PC-9 (cell line): Measurements from ENCODE around the gene MRPS5. TPM values are rescaled to one million over a fixed set of nuclear protein-coding genes. Genes with fewer than 3 reads are reported as not detected.

Experiments used
- BruUV-seq: library from RNA; stranded (reverse); fragments of 400-500 nt; replicated peaks from 2 replicates; lab custom pipeline; 2021; lab: Mats Ljungman, UMichigan
- CTCF ChIA-PET: fragments of 300-600 bp; sonication (Branson Sonifier 250); formaldehyde crosslinking; loops from one replicate; lab custom pipeline; 2022; ENCODE audit warnings: antibody characterized with exemption; lab: Charles Lee
- POLR2A ChIA-PET: fragments of 300-600 bp; sonication (Branson Sonifier 250); formaldehyde crosslinking; loops from one replicate; lab custom pipeline; 2022; ENCODE audit warnings: antibody characterized with exemption; ENCODE audit not compliant: unreplicated experiment; lab: Charles Lee
- DNase-seq, 2 experiments: peaks; one replicate each; pipeline versions ENCODE4 v3.0.0 to v3.0.0-alpha.2; 2015 to 2022; ENCODE audit warnings: mixed read lengths in 1 of 2
- H2AFZ ChIP-seq: fragments of 200-600 bp; sonication (generic); 2 replicates; pipeline ENCODE4 v1.8.1; 2017; ENCODE audit warnings: antibody characterized with exemption
- H3F3A ChIP-seq: fragments of 200-600 bp; sonication (generic); 2 replicates; pipeline ENCODE4 v1.8.1; 2017; ENCODE audit warnings: antibody characterized with exemption, mild to moderate bottlenecking, low read depth; ENCODE audit not compliant: insufficient read depth
- H3K27ac ChIP-seq: fragments of 200-600 bp; sonication (generic); 2 replicates; pipeline ENCODE4 v1.6.1; 2016; ENCODE audit warnings: mixed run types
- H3K27me3 ChIP-seq: fragments of 200-600 bp; sonication (generic); 2 replicates; pipeline ENCODE4 v1.6.1; 2016; ENCODE audit warnings: low read depth, mixed run types; ENCODE audit not compliant: insufficient read depth
- H3K36me3 ChIP-seq: fragments of 200-600 bp; sonication (generic); 2 replicates; pipeline ENCODE4 v1.6.1; 2016; ENCODE audit warnings: low read depth, mixed run types
- H3K4me1 ChIP-seq: fragments of 200-600 bp; sonication (generic); replicated peaks from 2 replicates; pipeline ENCODE4 v1.6.1; 2016; ENCODE audit warnings: mixed run types; ENCODE audit not compliant: insufficient read depth
- H3K4me2 ChIP-seq: fragments of 200-600 bp; sonication (generic); 2 replicates; pipeline ENCODE4 v1.6.1; 2017; ENCODE audit warnings: mixed run types
- H3K4me3 ChIP-seq: fragments of 200-600 bp; sonication (generic); 2 replicates; pipeline ENCODE4 v1.6.1; 2016; ENCODE audit warnings: mixed run types
- H3K79me2 ChIP-seq: fragments of 200-600 bp; sonication (generic); 2 replicates; pipeline ENCODE4 v1.6.1; 2017; ENCODE audit warnings: low read depth, mixed run types
- H3K9me2 ChIP-seq: fragments of 200-600 bp; sonication (generic); 2 replicates; pipeline ENCODE4 v1.8.1; 2017; ENCODE audit warnings: mild to moderate bottlenecking; ENCODE audit not compliant: insufficient read depth
- H3K9me3 ChIP-seq: fragments of 200-600 bp; sonication (generic); 2 replicates; pipeline ENCODE4 v1.8.1; 2016; ENCODE audit warnings: low read depth; ENCODE audit not compliant: insufficient read depth
- H4K20me1 ChIP-seq: fragments of 200-600 bp; sonication (generic); 2 replicates; pipeline ENCODE4 v1.8.1; 2017; ENCODE audit not compliant: insufficient read depth
- CTCF ChIP-seq: fragments of 200-600 bp; sonication (generic); conservative IDR thresholded peaks from 2 replicates; pipeline ENCODE4 v1.6.1; 2017; ENCODE audit warnings: mixed run types, antibody characterized with exemption, mild to moderate bottlenecking, moderate library complexity
- EZH2 ChIP-seq: fragments of 200-600 bp; sonication (generic); IDR thresholded peaks from 2 replicates; pipeline ENCODE4 v1.8.0; 2017; ENCODE audit warnings: antibody characterized with exemption, low read depth
- intact Hi-C: fragments of 100-400 bp; cut with micrococcal nuclease; formaldehyde crosslinking; loops from one replicate; pipeline ENCODE4 v1.10.0; 2022; ENCODE audit not compliant: unreplicated experiment
- total RNA-seq: library from RNA; stranded (reverse); gene quantifications from 2 replicates; pipeline ENCODE4 v1.2.3, GENCODE V29; 2021

MRPS5 gene
- total RNA-seq, 1 experiment from 2014 or later, result 69.0 TPM

GRCh38 chr2:95110395-95110794 is 11.2 kb downstream of the MRPS5 start:
- no peak for TF ChIP-seq CTCF
- TF ChIP-seq EZH2, result no peak
- ChIA-PET CTCF (no interaction called here), POLR2A (no interaction called here)
- Histone ChIP-seq H3K79me2 (0 out of 2 replicates have a peak, but pooled peaks cover 10% of the 10 kb centered on the region), H2AFZ (no peak overlapping the region), H3K9me2 (no peaks in the 10 kb centered on the region), H3F3A (peaks cover 10% of the 10 kb centered on the region), H3K4me3 (no peak overlapping the region), H4K20me1 (peaks cover 14% of the 10 kb centered on the region), H3K4me2 (no peak overlapping the region), H3K27ac (no peak overlapping the region), H3K36me3 (peaks cover 56% of the 10 kb centered on the region), H3K27me3 (no peaks in the 10 kb centered on the region), H3K9me3 (no peaks in the 10 kb centered on the region), H3K4me1 (no peaks in the 10 kb centered on the region)
- BruUV-seq, result no TSS peak
- no peak for DNase-seq
- intact Hi-C loops, result no loop called here

DNA sequence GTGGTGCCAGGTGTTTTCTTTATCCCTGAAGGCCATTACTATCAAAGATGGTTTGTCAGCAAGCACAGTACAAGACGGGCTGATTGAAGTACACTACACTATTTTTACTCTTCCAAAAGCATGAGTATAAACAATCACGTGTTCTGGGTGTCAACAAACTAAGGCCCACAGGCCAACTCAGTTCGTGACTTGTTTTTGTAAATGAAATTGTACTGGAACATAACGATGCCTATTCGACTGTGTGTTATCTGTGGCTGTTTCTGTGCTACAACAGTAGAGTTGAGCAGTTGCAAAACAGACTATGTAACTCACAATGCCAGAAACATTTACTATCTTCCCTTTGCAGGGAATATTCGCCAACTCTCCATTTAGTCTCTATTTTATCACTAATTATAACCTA is 12.3 kb downstream of the MRPS5 start:
- H3K4me3 ChIP-seq, result no peak overlapping the region
- no TSS peak for BruUV-seq
- H3K9me2 ChIP-seq, result no peaks in the 10 kb centered on the region
- intact Hi-C loops, result no loop called here
- H2AFZ ChIP-seq, result no peak overlapping the region
- no peaks in the 10 kb centered on the region for H3K9me3 ChIP-seq
- no peak overlapping the region for H3K4me2 ChIP-seq
- CTCF ChIA-PET, result no interaction called here
- H3K27me3 ChIP-seq, result no peaks in the 10 kb centered on the region
- H3K4me1 ChIP-seq, result no peaks in the 10 kb centered on the region
- no peak for DNase-seq
- 0 out of 2 replicates have a peak, but pooled peaks cover 3% of the 10 kb centered on the region for H3K79me2 ChIP-seq
- no peak overlapping the region for H3K27ac ChIP-seq
- H3F3A ChIP-seq, result peaks cover 9% of the 10 kb centered on the region; the same call in 1 of the 2 replicates
- POLR2A ChIA-PET, result no interaction called here
- TF ChIP-seq CTCF (no peak), EZH2 (no peak)
- H3K36me3 ChIP-seq, result peaks cover 48% of the 10 kb centered on the region
- H4K20me1 ChIP-seq, result peaks cover 6% of the 10 kb centered on the region

DNA sequence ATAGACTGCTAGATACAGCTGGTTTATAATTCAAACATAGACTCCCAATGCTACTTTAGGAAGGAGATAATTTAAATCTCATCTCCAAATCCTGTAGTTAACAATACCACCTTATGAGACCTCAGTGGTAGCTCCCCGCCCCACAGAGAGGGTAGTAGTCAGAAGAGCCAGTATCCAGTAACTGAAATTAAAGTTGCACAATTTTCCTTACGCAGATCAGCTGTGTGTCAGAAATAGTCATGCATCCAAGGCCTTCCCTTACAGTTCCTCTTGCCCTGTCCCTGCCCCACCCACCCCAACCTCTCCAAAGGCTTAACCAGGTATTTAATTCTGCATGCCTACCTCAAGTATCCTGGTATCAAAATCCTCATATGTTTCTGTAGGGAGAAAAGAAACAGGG is 15.5 kb downstream of the MRPS5 start:
- Histone ChIP-seq H4K20me1 (peaks cover 4% of the 10 kb centered on the region), H3K79me2 (no peaks in the 10 kb centered on the region), H3K4me2 (no peak overlapping the region), H2AFZ (no peak overlapping the region), H3K9me3 (no peaks in the 10 kb centered on the region), H3K4me1 (no peaks in the 10 kb centered on the region), H3K27ac (no peak overlapping the region), H3F3A (peaks cover 9% of the 10 kb centered on the region; the same call in 1 of the 2 replicates), H3K27me3 (no peaks in the 10 kb centered on the region), H3K9me2 (no peaks in the 10 kb centered on the region), H3K4me3 (no peak overlapping the region), H3K36me3 (peaks cover 62% of the 10 kb centered on the region)
- TF ChIP-seq CTCF (no peak), EZH2 (no peak)
- ChIA-PET CTCF (no interaction called here), POLR2A (interaction anchor here (0.7 kb wide), 1 partner anchor 24 kb away, joined by 3 read pairs; no protein-coding TSS in a partner anchor)
- intact Hi-C loops, result no loop called here
- no TSS peak for BruUV-seq
- DNase-seq, result no peak
